Fibroblast of lung (primary cell): Measurements from ENCODE around the gene CALD1.

ENCODE experiments used
- EZH2 ChIP-seq: IDR thresholded peaks from 2 replicates; pipeline ENCODE4 v1.5.1; 2012; ENCODE audit warnings: low read length, control low read depth, mild to moderate bottlenecking; ENCODE audit errors: missing control alignments
- TF ChIP-seq, protein P1 (sequence below), 2 donors: IDR thresholded peaks in 1 of 2; conservative IDR thresholded peaks in 1 of 2; 1 replicate in 1 of 2; 2 replicates in 1 of 2; pipeline ENCODE4 v1.5.1; 2011 to 2012; ENCODE audit warnings: low read length in 2 of 2, control low read depth in 1 of 2, inconsistent platforms in 1 of 2, low read depth in 1 of 2, mild to moderate bottlenecking in 1 of 2

DNA sequence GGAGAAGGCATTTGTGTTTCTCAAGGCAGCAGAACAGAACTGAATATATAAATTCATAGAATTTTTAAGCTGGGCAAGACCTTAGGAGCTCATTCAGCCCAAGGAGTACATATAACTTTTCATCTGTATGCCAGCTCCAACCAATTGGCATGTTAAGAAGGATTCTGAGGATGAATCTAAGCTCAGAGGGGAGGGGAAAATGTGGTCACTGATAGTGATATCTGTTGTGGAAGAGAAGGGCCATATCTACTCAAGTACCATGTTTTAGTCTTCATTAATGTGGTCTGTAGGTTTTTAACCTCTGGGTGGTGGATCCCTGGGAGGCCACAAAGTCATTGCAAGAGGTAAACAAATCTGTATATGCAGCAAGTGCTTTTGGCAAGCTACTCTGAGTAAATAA lies 6.4 kb downstream of the CALD1 start:
- TF ChIP-seq, protein P1, sequence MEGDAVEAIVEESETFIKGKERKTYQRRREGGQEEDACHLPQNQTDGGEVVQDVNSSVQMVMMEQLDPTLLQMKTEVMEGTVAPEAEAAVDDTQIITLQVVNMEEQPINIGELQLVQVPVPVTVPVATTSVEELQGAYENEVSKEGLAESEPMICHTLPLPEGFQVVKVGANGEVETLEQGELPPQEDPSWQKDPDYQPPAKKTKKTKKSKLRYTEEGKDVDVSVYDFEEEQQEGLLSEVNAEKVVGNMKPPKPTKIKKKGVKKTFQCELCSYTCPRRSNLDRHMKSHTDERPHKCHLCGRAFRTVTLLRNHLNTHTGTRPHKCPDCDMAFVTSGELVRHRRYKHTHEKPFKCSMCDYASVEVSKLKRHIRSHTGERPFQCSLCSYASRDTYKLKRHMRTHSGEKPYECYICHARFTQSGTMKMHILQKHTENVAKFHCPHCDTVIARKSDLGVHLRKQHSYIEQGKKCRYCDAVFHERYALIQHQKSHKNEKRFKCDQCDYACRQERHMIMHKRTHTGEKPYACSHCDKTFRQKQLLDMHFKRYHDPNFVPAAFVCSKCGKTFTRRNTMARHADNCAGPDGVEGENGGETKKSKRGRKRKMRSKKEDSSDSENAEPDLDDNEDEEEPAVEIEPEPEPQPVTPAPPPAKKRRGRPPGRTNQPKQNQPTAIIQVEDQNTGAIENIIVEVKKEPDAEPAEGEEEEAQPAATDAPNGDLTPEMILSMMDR (conservative IDR thresholded peaks at IDR 0.05 in 1 of 2, IDR thresholded peaks at IDR 0.05 in 1 of 2; ENCODE audit: low read depth in 1 of 2, low read length in 2 of 2) = no peak
- TF ChIP-seq EZH2 = no peak
